HG02943 (cell line): ENCODE measurements around the gene MYORG.

Experiments
- ATAC-seq: cut with Tn5 transposase; IDR thresholded peaks from one replicate; pipeline ENCODE4 v1.9.1; 2021; ENCODE audit warnings: mild to moderate bottlenecking, low read depth, moderate library complexity; ENCODE audit not compliant: unreplicated experiment

The MYORG gene

DNA sequence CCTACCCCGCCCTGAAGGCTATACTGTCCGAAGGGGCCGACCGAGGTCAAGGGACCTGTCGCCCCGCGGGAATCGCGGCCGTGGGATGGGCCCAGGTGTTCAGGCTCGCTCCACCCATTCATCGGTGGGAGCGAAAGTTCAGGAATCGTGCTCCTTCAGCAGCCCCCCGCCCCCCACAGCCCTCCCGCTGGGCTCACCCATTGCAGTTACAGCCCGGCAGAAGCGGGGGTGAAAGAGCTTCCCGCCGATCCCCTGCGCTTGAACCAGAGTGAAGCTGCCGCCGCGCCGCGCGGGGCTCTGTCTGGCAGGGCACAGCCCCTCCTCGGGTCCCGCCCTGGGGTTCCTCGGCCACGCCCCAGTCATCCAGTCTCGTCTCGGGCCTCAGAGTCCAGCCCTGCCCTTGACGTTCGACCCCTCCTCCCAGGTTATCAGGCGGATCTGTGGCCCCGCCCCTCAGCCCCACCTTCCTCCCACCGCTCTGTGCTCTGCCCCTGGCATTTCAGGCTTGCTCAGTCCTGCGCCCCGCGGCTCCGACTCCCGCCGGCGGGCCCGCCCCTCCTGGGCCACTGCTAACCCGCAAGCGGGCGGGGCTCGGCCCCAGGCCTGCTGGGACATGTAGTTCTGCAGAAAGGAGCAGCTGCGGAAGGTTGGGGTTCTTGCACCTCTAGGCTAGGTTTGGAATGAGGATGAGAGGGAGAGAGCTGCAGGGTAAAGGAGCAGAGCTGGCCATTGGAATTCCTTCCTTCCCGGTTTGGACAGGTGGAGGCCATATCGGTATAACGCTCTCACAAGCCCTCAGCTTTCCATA, at the start of gene MYORG:
Gene MYORG, minus strand, starts transcription at position 303 of the 808 bp plus-strand sequence. CDS start 3,955 bp downstream, outside the sequence.
- peak; percentile 76 for ATAC-seq

DNA sequence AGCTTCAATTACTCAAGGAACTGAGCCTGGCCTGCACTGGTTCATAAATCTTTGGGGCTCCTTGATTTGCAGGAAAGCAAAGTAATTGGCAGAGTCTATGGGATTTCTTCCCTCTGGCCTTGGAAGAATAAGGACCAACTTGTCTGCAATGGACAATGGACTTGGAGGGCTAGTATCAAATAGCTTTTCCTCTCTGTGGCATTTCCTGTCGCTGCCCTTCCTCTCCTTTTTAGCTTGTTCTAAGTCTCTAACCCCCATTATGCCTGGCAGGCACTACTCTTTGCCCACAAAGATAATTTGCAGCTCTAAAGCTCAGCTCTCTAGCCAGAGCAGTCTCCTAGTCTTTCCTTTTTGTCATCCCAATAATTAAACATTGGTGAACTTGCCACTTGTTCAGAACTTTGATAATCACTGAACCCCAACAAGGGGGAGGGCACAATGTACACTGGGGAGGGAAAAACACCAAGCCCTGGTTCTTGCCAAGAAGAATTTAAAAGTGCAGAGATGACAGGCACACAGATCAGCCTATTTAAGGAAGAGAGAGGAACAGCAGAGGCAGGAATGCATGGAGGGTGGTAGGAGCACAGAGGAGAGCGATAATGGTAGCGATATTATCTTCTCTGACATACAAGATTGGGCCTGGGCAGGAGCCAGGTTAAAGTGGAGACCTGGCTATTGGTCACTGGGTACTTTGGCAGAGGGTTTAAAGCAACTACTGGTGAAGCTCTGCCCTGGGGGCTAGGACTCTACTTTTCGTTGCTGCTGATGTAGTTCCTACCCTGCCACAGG, 43.2 kb upstream of the MYORG start:
- no peak for ATAC-seq

DNA sequence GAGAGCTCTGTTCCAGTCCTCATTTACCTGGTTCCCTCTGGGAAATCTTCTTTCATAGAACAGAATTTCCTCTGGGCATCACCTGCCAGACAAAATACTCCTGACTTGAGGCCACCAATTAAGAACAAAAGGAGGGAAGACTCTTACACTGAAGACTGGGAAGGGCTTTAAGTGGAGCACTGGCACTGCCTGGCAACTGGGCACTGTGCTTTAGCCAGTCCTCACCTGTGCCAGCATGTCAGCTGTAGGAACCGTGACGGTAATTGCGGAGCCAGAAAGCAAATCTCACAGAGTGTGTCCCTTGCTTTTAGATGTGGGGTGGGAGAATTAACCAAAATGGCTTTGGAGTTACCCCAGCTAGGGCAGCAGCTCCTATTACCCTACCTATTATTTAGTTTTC, 41.0 kb upstream of the MYORG start:
- no peak for ATAC-seq

- ATAC-seq = no peak
Measured at GRCh38 chr9:34413231-34413852, 36.6 kb upstream of the MYORG start.

GRCh38 chr9:34412336-34412735, 35.6 kb upstream of the MYORG start:
- no peak for ATAC-seq

GRCh38 chr9:34409154-34409553, 32.5 kb upstream of the MYORG start:
- no peak for ATAC-seq

GRCh38 chr9:34408173-34408572, 31.5 kb upstream of the MYORG start:
- ATAC-seq = no peak

DNA sequence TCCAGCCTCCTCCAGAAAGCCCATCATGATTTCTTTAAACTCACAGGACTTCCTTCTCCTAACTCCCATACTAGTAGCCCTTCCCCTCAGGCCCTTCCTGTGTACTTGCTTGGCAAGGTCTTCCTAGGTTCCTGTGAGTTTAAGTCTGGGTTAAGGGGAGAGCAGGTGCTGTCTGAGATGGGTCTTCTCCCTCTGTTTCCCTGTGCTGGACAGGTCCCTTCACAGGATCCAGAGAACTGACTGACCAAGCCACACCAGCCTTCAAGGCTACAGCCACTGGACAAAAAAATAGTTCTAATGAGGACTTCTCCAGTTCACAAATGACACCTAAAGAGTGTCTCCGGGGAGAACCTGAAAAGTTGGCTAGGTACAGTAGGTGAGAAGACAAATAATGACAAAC, 29.5 kb upstream of the MYORG start:
- no peak for ATAC-seq

DNA sequence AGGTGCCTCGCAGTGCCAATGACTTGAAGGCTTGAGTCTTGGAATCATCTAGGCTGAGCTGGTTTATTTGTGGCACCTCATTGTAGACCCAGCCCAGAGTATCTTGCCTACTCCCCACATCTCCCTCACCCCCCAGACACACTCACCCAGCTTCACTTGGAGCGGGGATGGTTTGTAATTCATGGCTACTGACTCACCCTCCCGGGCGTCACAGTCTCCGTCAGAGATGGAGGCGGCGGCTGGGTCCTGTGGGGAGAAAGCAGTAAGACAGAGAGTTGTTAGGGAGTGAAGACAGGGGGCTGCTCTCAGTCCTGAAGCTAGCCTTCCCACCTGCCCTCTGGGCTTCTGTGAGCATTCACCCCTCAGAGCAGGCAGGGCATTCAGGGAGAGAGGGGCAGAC, 29.0 kb upstream of the MYORG start:
- ATAC-seq = no peak

DNA sequence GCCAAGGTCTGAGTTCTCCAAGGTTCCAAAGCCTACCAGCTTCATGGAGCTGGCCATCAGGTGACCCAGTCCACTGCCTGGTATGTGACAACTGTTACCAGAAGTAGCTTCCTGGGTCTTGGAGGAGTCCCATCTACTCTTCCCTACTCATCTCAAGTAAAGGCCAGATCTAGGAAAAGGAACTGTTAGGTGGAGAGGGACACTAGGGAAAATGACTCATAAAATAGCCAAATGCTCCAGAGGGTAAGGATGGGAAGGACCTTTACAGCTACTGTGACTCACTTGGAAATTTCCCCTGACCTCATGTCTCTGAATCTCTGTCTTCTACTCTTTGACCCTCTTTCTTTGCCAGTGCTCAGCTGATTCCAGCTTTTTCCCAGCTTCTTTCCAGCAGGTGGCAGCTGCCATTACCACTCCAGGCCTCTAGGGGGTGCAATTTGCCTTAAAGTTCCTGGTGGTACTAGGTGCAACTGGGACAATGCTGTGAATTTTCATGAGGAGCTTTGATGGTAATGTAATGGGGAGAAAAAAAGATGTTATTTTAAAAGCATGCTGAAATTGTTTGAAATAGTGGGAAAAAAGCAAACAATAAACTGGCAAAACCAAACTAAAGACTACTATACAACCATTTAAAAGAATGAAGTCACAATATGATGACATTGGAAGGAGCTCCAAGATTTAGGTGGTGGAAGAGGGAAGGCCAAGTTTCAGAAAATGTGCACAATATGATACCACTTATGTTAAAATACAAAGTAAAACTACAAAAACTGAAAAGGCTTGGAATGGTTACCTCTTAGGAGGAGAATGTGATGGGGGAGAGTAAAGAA, 27.1 kb upstream of the MYORG start:
- no peak for ATAC-seq

GRCh38 chr9:34400686-34401602, 24.2 kb upstream of the MYORG start:
- ATAC-seq = no peak

DNA sequence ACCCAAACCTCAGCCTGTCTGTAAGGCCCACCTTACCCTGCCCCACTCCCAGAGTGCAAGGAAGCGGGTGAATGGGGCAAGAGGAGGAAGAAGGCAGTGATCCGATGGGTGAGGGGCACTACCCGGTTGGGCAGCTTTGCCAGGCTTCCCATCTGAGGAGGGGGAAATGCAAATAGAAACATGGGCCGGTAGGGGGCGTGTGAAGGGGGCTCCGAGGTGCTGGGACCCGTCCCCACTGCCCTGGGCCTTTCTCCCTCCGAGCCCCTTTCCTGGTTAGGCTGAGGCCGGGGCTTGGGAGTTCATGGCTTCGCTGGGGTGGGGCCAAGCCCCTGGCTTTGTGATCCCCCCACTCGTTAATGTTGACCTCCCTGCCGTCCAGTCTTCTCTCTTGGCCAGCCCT, 23.6 kb upstream of the MYORG start:
- no peak for ATAC-seq

- ATAC-seq = no peak
Measured at GRCh38 chr9:34399729-34400128, 23.0 kb upstream of the MYORG start.

DNA sequence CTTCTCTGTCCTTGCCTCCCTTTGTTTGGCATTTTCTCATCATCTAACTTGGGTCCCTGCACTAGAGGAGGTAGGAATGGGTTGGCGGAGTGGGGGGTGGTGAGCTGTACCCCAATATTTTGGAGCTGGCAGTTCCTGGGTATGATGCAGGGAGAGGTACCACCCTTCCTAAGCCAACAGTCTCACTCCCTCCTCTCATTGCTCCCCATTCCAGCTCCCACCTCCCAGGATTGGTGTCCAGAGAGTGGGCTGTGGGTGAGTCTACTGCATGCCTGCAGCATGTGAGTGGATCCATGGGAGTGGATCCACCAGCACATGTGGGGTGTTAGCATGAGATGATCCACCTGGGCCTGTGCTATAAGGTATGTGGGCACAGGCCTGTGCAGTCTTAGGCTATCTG, 22.2 kb upstream of the MYORG start:
- ATAC-seq = no peak

DNA sequence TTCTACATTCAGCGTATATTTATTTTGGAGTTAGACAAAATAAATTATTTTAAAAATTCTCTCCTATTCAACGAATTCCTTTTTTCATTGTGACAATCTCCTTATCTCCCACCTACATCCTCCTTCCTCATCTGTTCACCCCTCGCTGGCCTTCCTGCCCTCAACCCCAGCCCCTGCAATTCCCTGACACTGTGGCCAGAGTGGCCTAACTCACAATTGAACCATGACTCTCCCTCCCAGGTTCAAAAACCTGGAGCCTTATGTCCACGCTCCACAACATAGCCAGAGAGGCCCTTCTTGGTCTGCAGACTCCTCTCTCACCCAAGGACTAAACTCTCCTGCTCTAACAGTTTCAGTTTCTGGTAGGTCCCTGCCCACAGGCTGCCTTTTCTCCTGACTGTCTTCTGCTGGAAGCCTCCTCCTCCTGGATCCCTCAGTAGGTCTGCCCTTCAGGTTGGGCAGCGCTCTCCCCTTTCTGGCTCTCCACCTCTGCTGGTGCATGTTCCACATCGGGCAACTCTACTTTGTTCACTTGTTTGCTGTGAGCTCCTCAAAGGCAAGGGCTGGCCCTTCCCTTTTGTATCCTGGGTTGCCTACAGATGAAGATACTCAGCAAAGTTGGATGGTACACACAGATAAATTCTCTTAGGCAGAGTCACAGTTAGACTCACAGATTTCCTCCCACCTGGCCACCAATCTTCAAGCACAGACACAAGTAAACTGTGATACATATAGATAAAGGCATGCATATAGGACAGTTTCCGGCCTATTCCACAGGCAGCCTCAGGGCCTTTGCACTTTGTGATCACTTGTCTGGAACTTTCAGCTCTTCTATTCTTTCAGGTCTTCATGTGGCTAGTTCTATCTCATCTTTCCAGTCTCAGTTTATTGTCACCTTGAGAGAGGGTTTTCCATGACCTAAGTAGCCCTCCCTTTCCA, 19.8 kb upstream of the MYORG start:
- ATAC-seq = no peak

DNA sequence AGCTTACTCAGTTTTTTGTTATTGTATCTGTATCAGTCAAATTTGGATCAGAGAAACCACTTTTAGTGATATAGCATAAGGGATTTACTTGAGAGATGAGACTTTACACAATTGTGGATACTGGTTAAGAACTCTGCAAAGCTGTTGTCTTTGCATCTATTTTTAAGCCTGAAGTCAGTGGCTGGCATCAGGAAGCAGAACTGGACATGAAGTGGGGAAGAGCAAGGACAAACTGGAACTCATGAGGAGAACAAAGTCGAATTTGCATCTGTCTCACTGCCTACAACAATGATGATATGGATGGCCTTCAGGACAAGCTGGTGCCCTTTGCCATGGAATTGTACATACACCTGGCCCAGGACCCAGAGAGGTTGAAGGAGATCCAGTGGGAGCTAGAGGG, 15.8 kb upstream of the MYORG start:
- ATAC-seq = no peak

DNA sequence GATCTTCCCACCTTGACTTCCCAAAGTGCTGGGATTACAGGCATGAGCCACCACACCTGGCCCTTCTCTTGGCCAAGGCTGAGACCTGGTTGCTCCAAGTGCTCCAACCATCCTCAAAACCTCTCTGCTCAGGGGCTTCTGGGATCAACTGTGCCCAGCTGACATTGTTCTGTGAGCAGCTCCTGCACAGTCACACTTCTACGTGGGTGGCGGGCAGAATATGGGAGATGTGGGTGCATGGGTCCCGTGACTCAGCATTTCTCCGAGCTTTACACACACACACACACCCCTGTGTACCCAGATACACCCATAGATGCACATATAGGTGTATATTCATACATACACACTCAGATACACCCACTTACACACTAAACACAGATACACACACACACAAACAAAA, 10.5 kb upstream of the MYORG start:
- no peak for ATAC-seq

- ATAC-seq = no peak
Measured at GRCh38 chr9:34386656-34387055, 10.0 kb upstream of the MYORG start.
